Thoracic aorta (tissue), 2 donors: ENCODE measurements around the gene SLIT3. TPM values are rescaled to one million over a fixed set of nuclear protein-coding genes. Genes with fewer than 3 reads are reported as not detected.

ENCODE experiments used
- ATAC-seq: fragments of 150-250 bp; one replicate; pipeline ENCODE4 v1.8.0; 2017; ENCODE audit warnings: low read depth; ENCODE audit not compliant: insufficient number of reproducible peaks, low FRiP score
- DNase-seq: peaks from one replicate; pipeline ENCODE4 v3.0.0-alpha.2; 2020; ENCODE audit warnings: low spot score
- H3K27ac ChIP-seq, 2 donors: fragments of 200-600 bp; sonication (generic); 1 replicate in 1 of 2; 2 replicates in 1 of 2; pipeline ENCODE4 v1.5.1; 2016; ENCODE audit warnings: mild to moderate bottlenecking in 2 of 2, moderate library complexity in 2 of 2
- H3K27me3 ChIP-seq: fragments of 200-600 bp; sonication (generic); replicated peaks from 2 replicates; pipeline ENCODE4 v1.6.0; 2016; ENCODE audit warnings: mild to moderate bottlenecking; ENCODE audit not compliant: insufficient read depth
- H3K36me3 ChIP-seq: fragments of 200-600 bp; sonication (generic); one replicate; pipeline ENCODE4 v1.5.1; 2016
- H3K4me1 ChIP-seq, 2 donors: fragments of 200-600 bp; sonication (generic); 1 replicate in 1 of 2; 2 replicates in 1 of 2; pipeline versions ENCODE4 v1.5.1 to v1.6.0; 2016; ENCODE audit warnings: low read depth in 2 of 2, mild to moderate bottlenecking in 1 of 2; ENCODE audit not compliant: control insufficient read depth in 1 of 2
- H3K4me3 ChIP-seq: fragments of 200-600 bp; sonication (generic); 2 replicates; pipeline ENCODE4 v1.5.1; 2016; ENCODE audit warnings: mild to moderate bottlenecking
- H3K9me3 ChIP-seq: fragments of 200-600 bp; sonication (generic); 2 replicates; pipeline ENCODE4 v1.5.1; 2016
- total RNA-seq, 2 donors: library from RNA; depleted of rRNA; stranded (reverse); fragments of >200 nt; gene quantifications; one replicate each; pipeline versions ENCODE4 v1.1.0 to v1.2.3, GENCODE V29; 2016
- TF ChIP-seq, protein P1 (sequence below): fragments of 200-600 bp; sonication (generic); IDR thresholded peaks from one replicate; pipeline ENCODE4 v1.5.1; 2019; ENCODE audit warnings: antibody characterized with exemption

SLIT3 gene
- total RNA-seq, 2 donors from 2014 or later = 80.1 to 86.9 TPM

DNA sequence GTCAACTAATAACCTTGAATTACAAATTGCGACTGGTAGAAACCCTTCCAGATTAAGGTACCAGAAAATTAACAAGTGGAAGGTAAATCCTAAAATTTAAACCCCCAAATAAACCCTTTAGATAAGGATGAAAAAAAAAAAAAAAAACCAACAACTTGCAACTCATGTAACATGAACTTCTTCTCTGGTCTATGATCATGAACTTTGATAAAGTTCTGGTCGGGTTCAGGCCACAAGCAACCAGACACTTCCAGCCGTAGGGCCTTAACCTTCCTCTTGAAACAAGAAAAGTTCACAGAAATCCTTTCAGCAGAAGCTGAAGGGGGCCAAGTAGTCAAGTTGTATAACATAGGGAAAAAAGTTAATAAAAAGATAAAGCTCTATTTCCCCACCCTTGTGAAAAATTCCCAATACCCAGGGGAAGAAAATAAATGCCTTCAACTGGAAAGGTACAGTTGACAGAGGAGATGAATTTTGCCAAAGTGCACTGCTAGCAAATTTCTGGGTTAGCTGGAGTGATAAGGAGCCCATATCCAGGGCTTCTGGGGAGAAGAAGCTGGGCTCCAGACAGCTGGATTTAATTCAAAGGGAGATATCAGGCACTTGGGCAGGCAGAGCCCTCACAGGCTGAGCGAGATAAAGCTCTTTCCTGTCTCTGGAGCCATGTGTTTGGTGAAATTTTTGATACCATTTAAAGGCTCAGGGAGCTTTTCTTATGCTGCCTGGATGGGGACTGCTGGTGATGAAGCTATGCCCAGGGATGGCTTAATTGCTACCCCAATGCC lies 487.6 kb downstream of the SLIT3 start:
- TF ChIP-seq, protein P1, sequence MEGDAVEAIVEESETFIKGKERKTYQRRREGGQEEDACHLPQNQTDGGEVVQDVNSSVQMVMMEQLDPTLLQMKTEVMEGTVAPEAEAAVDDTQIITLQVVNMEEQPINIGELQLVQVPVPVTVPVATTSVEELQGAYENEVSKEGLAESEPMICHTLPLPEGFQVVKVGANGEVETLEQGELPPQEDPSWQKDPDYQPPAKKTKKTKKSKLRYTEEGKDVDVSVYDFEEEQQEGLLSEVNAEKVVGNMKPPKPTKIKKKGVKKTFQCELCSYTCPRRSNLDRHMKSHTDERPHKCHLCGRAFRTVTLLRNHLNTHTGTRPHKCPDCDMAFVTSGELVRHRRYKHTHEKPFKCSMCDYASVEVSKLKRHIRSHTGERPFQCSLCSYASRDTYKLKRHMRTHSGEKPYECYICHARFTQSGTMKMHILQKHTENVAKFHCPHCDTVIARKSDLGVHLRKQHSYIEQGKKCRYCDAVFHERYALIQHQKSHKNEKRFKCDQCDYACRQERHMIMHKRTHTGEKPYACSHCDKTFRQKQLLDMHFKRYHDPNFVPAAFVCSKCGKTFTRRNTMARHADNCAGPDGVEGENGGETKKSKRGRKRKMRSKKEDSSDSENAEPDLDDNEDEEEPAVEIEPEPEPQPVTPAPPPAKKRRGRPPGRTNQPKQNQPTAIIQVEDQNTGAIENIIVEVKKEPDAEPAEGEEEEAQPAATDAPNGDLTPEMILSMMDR = no peak
- no peaks in the 10 kb centered on the region for H3K9me3 ChIP-seq
- H3K27me3 ChIP-seq = no peaks in the 10 kb centered on the region
- peaks cover 0 to 7% of the 10 kb centered on the region in 2 donors for H3K4me1 ChIP-seq
- DNase-seq (no peak), ATAC-seq (no peak)
- no peak overlapping the region for H3K4me3 ChIP-seq
- no peak overlapping the region for H3K27ac ChIP-seq
- H3K36me3 ChIP-seq = peaks cover 5% of the 10 kb centered on the region

DNA sequence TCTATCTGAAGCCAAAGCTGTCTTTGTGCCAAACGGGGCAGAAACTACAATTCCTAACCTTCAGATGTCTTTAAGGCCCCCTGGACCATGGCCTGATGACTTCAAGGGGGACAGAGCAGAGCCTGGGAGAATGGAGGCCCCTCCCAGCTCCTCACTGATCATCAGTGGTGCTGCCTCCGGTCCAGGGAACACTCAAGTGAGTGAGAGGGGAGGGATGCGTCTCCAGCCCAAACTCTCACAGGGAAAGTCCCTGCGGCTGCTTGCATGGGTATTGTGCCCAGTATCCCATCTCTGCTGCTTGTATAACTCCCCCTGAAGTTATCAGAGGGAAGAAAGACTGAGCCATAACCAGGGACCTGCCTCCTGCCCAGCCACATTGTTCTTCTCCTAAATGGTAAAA lies 490.3 kb downstream of the SLIT3 start:
- DNase-seq (no peak), ATAC-seq (no peak)
- Histone ChIP-seq H3K27me3 (no peaks in the 10 kb centered on the region), H3K4me1 (peaks cover 0 to 10% of the 10 kb centered on the region in 2 donors), H3K4me3 (no peak overlapping the region), H3K9me3 (no peaks in the 10 kb centered on the region), H3K27ac (no peak overlapping the region), H3K36me3 (no peaks in the 10 kb centered on the region)
- TF ChIP-seq, protein P1 = no peak

DNA sequence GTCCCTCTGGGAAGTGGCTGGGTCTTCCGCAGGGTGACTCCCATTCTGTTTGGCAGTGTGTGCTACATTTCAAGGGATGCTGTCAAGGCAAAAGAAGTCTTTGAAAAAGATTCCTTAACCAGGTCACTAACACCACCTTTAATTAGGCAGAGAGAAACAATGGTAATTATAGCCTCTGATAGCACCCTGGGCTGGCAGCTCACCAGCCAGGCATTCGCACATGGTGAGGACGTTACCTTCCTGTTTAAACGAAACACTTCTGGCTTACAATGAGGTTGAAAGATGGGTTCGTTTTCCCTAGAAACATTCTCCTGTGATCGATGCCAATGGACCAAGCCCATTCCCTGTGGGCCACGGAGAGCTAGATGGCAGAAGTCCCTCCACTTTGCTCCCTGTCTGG lies 491.7 kb downstream of the SLIT3 start:
- H3K27me3 ChIP-seq = no peaks in the 10 kb centered on the region
- TF ChIP-seq, protein P1 = no peak
- ATAC-seq = no peak
- H3K27ac ChIP-seq = no peak overlapping the region
- no peak for DNase-seq
- H3K9me3 ChIP-seq = no peaks in the 10 kb centered on the region
- H3K36me3 ChIP-seq = no peaks in the 10 kb centered on the region
- peaks cover 0 to 10% of the 10 kb centered on the region in 2 donors for H3K4me1 ChIP-seq
- no peak overlapping the region for H3K4me3 ChIP-seq

DNA sequence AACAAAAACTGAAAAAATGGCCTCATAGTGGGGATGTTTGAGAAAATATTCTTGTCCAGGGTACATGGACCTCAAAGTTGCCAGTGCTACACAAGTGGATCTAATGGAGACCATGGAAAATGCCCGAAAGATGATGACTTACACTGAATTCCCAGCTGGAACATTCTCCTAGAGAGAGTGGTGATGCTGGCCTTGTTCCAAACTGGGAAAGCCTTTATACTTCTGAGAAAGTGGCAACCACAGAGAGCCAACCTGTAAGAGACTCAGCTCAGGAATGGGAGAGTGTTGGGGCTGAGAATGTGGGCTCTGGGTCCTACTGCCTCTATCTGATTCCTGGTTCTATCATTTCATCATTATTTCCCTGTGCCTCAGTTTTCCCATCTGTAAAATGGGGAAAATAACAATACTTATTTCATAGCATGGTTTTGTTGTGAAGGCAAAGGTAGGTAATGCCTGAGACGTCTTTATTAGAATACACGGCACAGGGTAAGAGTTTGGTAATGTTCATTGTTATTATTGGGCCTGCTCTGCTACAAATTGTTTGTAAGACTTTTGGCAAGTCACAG lies 492.8 kb downstream of the SLIT3 start:
- TF ChIP-seq, protein P1 = no peak
- Histone ChIP-seq H3K9me3 (no peaks in the 10 kb centered on the region), H3K27me3 (no peaks in the 10 kb centered on the region), H3K4me3 (no peak overlapping the region), H3K27ac (no peak overlapping the region), H3K4me1 (peaks cover 0 to 10% of the 10 kb centered on the region in 2 donors), H3K36me3 (no peaks in the 10 kb centered on the region)
- no peak for DNase-seq
- ATAC-seq = peak; percentile 20

DNA sequence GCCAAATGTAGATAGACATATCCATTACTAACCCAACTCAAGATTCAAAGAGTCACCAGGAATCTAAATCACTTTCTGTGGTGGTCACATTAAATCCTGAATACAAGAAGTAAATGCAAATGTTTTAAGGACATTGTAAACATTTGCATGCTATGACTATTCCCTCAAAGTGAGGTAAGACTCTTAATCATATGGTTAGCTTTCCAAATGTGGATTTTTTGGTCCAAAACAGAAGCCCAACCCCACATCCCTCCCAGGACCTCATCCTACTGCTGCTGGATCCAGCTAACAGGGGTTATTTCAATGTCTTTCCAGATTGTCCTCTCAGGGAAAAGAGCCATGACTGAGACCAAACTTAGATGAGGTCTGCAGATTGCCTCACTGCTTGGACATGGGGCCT lies 493.7 kb downstream of the SLIT3 start:
- DNase-seq = no peak
- TF ChIP-seq, protein P1 = no peak
- Histone ChIP-seq H3K27me3 (no peaks in the 10 kb centered on the region), H3K9me3 (no peaks in the 10 kb centered on the region), H3K4me1 (peaks cover 0 to 10% of the 10 kb centered on the region in 2 donors), H3K4me3 (no peak overlapping the region), H3K27ac (no peak overlapping the region), H3K36me3 (no peaks in the 10 kb centered on the region)
- no peak for ATAC-seq
